Effector CD8-positive, alpha-beta T cell (primary cell): ENCODE results near the gene SLC9C1.

Source experiments
- DNase-seq: peaks from one replicate; lab custom pipeline; 2025; lab: John Stamatoyannopoulos, UW

The SLC9C1 gene

GRCh38 chr3:112306825-112307224 is 12.8 kb upstream of the SLC9C1 start:
- DNase-seq = no peak

- no peak for DNase-seq
Measured at GRCh38 chr3:112304611-112305010, 10.6 kb upstream of the SLC9C1 start.

GRCh38 chr3:112303764-112304325 is 9.8 kb upstream of the SLC9C1 start:
- no peak for DNase-seq

- no peak for DNase-seq
Measured at GRCh38 chr3:112302881-112303763, 9.1 kb upstream of the SLC9C1 start.

GRCh38 chr3:112302150-112302830 is 8.3 kb upstream of the SLC9C1 start:
- DNase-seq = no peak

- DNase-seq = no peak
Measured at GRCh38 chr3:112298781-112299180, 4.8 kb upstream of the SLC9C1 start.

GRCh38 chr3:112297714-112298113 is 3.7 kb upstream of the SLC9C1 start:
- no peak for DNase-seq

- DNase-seq = no peak
Measured at GRCh38 chr3:112289011-112289410, 5.0 kb downstream of the SLC9C1 start.

GRCh38 chr3:112280266-112280665 is 13.8 kb downstream of the SLC9C1 start:
- no peak for DNase-seq

GRCh38 chr3:112273536-112273935 is 20.5 kb downstream of the SLC9C1 start:
- DNase-seq = no peak

GRCh38 chr3:112261742-112262141 is 32.3 kb downstream of the SLC9C1 start:
- DNase-seq = no peak

- DNase-seq = no peak
Measured at GRCh38 chr3:112260563-112260962, 33.5 kb downstream of the SLC9C1 start.

GRCh38 chr3:112253301-112253971 is 40.6 kb downstream of the SLC9C1 start:
- no peak for DNase-seq

GRCh38 chr3:112247900-112248299 is 46.1 kb downstream of the SLC9C1 start:
- DNase-seq = no peak

- DNase-seq = no peak
Measured at GRCh38 chr3:112247350-112247749, 46.7 kb downstream of the SLC9C1 start.

GRCh38 chr3:112233083-112233482 is 60.9 kb downstream of the SLC9C1 start:
- DNase-seq = no peak

- no peak for DNase-seq
Measured at GRCh38 chr3:112231727-112232126, 62.3 kb downstream of the SLC9C1 start.

GRCh38 chr3:112230033-112230432 is 64.0 kb downstream of the SLC9C1 start:
- DNase-seq = no peak

GRCh38 chr3:112228786-112229185 is 65.2 kb downstream of the SLC9C1 start:
- DNase-seq = no peak

- no peak for DNase-seq
Measured at GRCh38 chr3:112200317-112200666, 93.7 kb downstream of the SLC9C1 start.

GRCh38 chr3:112199622-112200316 is 94.2 kb downstream of the SLC9C1 start:
- no peak for DNase-seq

GRCh38 chr3:112197131-112197530 is 96.9 kb downstream of the SLC9C1 start:
- DNase-seq = no peak
